ENCODE measurements around the gene CCL21. TPM values are rescaled to one million over a fixed set of nuclear protein-coding genes. Genes with fewer than 3 reads are reported as not detected.

The CCL21 gene
- total and polyA plus RNA-seq, 8 donors: 39.1 to 212 (median 150) TPM

DNA sequence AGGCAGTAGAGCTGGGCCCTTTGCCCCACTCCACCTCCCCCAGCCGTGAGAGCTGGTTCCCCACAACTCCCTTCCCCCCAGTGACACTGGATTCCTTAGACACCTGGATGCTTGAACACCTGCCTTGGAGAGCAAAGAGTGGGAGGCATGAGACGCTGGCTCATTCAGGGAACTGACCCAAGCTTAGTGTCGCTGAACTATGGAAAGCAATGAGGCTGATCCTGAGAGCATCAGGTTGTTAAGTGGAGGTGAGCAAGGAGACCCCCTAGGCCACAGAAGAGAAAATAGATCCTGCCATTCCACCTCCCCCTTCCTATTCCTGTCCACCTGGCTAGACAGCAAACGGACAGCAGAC lies 20.8 kb downstream of the CCL21 start:
- H3K36me3 ChIP-seq: no peaks in the 10 kb centered on the region
- H3K9me3 ChIP-seq: no peaks in the 10 kb centered on the region
- H3K4me3 ChIP-seq: no peak overlapping the region
- DNase-seq (no peak), ATAC-seq (no peak)
- H3K27ac ChIP-seq: no peak overlapping the region
- no peaks in the 10 kb centered on the region for H3K27me3 ChIP-seq
- TF ChIP-seq, protein P1, sequence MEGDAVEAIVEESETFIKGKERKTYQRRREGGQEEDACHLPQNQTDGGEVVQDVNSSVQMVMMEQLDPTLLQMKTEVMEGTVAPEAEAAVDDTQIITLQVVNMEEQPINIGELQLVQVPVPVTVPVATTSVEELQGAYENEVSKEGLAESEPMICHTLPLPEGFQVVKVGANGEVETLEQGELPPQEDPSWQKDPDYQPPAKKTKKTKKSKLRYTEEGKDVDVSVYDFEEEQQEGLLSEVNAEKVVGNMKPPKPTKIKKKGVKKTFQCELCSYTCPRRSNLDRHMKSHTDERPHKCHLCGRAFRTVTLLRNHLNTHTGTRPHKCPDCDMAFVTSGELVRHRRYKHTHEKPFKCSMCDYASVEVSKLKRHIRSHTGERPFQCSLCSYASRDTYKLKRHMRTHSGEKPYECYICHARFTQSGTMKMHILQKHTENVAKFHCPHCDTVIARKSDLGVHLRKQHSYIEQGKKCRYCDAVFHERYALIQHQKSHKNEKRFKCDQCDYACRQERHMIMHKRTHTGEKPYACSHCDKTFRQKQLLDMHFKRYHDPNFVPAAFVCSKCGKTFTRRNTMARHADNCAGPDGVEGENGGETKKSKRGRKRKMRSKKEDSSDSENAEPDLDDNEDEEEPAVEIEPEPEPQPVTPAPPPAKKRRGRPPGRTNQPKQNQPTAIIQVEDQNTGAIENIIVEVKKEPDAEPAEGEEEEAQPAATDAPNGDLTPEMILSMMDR (IDR thresholded peaks at IDR 0.05): no peak
- peaks cover 0 to 8% of the 10 kb centered on the region in 2 donors for H3K4me1 ChIP-seq
- intact Hi-C loops (cut with DNase I): no loop called here

DNA sequence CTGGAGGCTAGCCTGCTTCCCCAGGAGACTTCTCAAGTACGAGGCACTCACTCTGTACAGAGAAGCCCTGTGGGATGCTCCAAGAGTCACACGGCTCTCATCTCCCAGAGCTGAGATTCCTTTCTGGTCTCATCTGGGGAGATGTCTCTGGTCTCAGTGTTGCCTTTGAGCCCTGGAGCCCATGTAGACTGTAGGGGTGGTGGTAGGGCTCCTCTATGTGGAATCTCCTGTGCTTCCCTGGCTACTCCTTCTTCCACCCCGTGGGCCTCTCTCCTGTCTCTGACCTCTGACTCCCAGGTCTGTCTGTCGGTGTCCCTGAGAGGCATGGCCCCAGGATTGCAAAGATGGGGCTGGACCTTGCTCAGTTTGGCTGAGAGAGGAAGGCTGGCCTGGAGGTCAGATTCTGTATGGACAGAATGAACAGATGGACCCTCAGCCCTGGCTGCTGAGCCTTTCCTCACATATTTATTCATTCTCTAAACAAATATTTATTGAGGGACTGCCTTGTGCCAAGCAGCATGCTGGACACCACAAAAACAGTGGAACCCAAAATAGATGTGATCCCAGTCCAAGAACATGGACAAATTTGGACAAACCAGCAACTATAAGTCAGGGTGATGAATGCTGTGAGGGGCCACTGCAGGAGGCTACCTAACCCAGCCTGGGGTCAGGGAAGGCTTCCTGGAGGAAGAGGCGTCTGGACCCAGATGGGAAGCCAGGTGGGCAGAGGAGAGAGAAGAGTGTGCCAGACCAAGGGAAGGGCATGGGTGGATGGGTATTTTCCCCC lies 21.4 kb downstream of the CCL21 start:
- H3K4me1 ChIP-seq: peaks cover 0 to 8% of the 10 kb centered on the region in 2 donors
- no peaks in the 10 kb centered on the region for H3K27me3 ChIP-seq
- H3K9me3 ChIP-seq: no peaks in the 10 kb centered on the region
- ATAC-seq: no peak
- H3K27ac ChIP-seq: no peak overlapping the region
- intact Hi-C loops (cut with DNase I): no loop called here
- no peak for DNase-seq
- no peaks in the 10 kb centered on the region for H3K36me3 ChIP-seq
- no peak overlapping the region for H3K4me3 ChIP-seq
- TF ChIP-seq, protein P1 (IDR thresholded peaks at IDR 0.05): no peak

DNA sequence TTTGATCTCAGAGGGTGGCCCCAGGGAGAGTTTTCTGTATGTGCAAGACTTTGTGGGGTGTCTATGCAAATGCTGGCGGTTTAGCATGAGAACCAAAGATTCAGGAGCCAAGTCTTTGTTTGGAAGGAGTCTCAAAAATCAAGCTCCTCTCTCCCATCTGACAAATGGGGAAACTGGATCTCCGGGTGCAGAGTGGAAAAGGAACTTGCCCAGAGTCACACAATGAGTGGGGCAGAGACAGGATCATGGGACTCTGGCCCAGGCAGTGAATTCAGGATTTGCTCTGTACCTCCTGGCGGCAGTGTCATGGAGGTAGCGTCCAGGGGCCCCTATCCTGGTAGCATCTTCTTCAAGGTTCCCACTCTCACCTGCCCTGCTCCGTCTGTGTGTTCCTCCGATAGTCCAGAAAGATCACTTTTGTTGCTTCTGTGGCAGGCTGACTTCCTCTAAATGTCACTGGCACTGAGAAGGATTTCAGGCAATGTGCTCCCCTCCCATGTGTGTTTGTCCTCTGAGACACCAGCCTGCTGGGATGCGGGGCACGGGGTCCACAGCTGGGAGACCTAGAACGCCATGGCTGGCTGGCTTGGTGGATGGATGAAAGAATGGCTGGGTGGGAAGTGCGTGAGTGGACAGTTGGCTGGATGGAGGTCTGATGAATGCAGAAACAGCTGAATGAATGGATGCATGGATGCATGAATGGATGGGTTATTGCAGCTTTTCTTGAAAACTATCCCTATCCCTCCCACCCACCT lies 22.5 kb downstream of the CCL21 start:
- Histone ChIP-seq H3K9me3 (no peaks in the 10 kb centered on the region), H3K4me3 (no peak overlapping the region), H3K36me3 (peaks cover 0 to 4% of the 10 kb centered on the region in 2 donors), H3K27ac (no peak overlapping the region), H3K27me3 (no peaks in the 10 kb centered on the region), H3K4me1 (peaks cover 0 to 8% of the 10 kb centered on the region in 2 donors)
- ATAC-seq: no peak
- intact Hi-C loops (cut with DNase I): no loop called here
- TF ChIP-seq, protein P1 (IDR thresholded peaks at IDR 0.05): no peak
- no peak for DNase-seq

DNA sequence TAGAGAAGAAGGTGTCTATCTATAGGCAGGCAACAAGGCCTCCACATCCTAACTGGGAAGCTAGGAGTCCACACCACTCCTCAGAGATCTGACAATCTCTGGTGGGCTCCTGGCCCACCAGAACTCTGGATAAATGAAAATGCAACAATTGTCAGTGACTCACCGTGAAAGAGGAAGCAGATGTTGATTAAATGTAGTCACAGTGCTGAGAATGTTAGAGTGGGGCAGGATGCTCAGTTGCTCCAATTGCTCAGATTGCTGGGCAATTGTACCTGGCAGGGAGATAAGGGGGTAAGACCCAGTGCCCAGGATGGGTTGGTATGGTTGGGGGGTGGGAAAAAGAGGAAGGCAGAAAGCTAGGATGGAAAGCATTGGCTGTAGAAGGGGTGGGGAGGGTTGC lies 23.2 kb downstream of the CCL21 start:
- no peak overlapping the region for H3K27ac ChIP-seq
- ATAC-seq (no peak), DNase-seq (no peak)
- H3K36me3 ChIP-seq: peaks cover 0 to 4% of the 10 kb centered on the region in 2 donors
- H3K4me3 ChIP-seq: no peak overlapping the region
- no peaks in the 10 kb centered on the region for H3K27me3 ChIP-seq
- intact Hi-C loops (cut with DNase I): no loop called here
- H3K4me1 ChIP-seq: peaks cover 0 to 8% of the 10 kb centered on the region in 2 donors
- TF ChIP-seq, protein P1 (IDR thresholded peaks at IDR 0.05): no peak
- no peaks in the 10 kb centered on the region for H3K9me3 ChIP-seq

DNA sequence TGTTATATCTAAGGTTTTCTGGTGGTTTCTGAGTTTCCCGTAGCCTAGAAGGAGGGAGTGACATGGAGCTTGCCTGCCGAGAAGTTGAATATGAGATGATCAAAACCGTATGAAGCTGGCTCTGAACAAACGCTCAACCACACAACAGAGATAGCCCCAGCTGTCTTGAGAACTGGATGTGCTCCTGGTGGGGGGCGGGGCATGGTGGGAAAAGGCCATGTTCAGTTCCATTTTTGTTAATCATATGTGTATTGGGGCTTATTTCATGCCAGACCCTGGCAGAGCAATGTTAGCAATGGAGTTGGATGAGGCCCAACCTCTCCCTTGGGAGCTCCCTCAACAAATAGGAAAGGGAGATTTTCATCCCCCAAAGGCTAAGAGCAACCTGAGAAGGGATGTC lies 23.7 kb downstream of the CCL21 start:
- Histone ChIP-seq H3K4me3 (no peak overlapping the region), H3K4me1 (peaks cover 0 to 8% of the 10 kb centered on the region in 2 donors), H3K9me3 (no peaks in the 10 kb centered on the region), H3K36me3 (peaks cover 0 to 4% of the 10 kb centered on the region in 2 donors), H3K27ac (no peak overlapping the region), H3K27me3 (no peaks in the 10 kb centered on the region)
- DNase-seq (no peak), ATAC-seq (no peak)
- TF ChIP-seq, protein P1 (IDR thresholded peaks at IDR 0.05): no peak
- intact Hi-C loops (cut with DNase I): no loop called here
